ENCODE measurements around the gene TBP. TPM values are rescaled to one million over a fixed set of nuclear protein-coding genes. Genes with fewer than 3 reads are reported as not detected.

TBP gene
- total RNA-seq, 1 donor from 2014 or later = 8.6 TPM

- Histone ChIP-seq H3K4me1 (no peaks in the 10 kb centered on the region), H3K9me3 (replicated peaks) (no peaks in the 10 kb centered on the region), H3K4me3 (no peak overlapping the region), H3K36me3 (peaks cover 87% of the 10 kb centered on the region), H3K27ac (replicated peaks) (no peak overlapping the region), H3K27me3 (ENCODE audit: low read depth) (no peaks in the 10 kb centered on the region)
- no peak for DNase-seq
- TF ChIP-seq, protein P1, sequence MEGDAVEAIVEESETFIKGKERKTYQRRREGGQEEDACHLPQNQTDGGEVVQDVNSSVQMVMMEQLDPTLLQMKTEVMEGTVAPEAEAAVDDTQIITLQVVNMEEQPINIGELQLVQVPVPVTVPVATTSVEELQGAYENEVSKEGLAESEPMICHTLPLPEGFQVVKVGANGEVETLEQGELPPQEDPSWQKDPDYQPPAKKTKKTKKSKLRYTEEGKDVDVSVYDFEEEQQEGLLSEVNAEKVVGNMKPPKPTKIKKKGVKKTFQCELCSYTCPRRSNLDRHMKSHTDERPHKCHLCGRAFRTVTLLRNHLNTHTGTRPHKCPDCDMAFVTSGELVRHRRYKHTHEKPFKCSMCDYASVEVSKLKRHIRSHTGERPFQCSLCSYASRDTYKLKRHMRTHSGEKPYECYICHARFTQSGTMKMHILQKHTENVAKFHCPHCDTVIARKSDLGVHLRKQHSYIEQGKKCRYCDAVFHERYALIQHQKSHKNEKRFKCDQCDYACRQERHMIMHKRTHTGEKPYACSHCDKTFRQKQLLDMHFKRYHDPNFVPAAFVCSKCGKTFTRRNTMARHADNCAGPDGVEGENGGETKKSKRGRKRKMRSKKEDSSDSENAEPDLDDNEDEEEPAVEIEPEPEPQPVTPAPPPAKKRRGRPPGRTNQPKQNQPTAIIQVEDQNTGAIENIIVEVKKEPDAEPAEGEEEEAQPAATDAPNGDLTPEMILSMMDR (IDR thresholded peaks at IDR 0.05; ENCODE audit: borderline replicate concordance) = no peak
- intact Hi-C loops (cut with micrococcal nuclease) = no loop called here
Measured at GRCh38 chr6:170572704-170573466, 18.7 kb downstream of the TBP start.

- Histone ChIP-seq H3K36me3 (peaks cover 87% of the 10 kb centered on the region), H3K9me3 (replicated peaks) (no peaks in the 10 kb centered on the region), H3K4me3 (no peak overlapping the region), H3K4me1 (no peaks in the 10 kb centered on the region), H3K27ac (replicated peaks) (no peak overlapping the region), H3K27me3 (ENCODE audit: low read depth) (no peaks in the 10 kb centered on the region)
- DNase-seq = no peak
- intact Hi-C loops (cut with micrococcal nuclease) = no loop called here
- TF ChIP-seq, protein P1 (IDR thresholded peaks at IDR 0.05; ENCODE audit: borderline replicate concordance) = peak; percentile 10
Measured at GRCh38 chr6:170575250-170575649, 21.1 kb downstream of the TBP start.

- TF ChIP-seq, protein P1 (IDR thresholded peaks at IDR 0.05; ENCODE audit: borderline replicate concordance) = no peak
- intact Hi-C loops (cut with micrococcal nuclease) = no loop called here
- H3K27me3 ChIP-seq (ENCODE audit: low read depth) = no peaks in the 10 kb centered on the region
- no peak overlapping the region for H3K4me3 ChIP-seq
- H3K27ac ChIP-seq (replicated peaks) = no peak overlapping the region
- H3K36me3 ChIP-seq = peaks cover 83% of the 10 kb centered on the region
- H3K4me1 ChIP-seq = peaks cover 8% of the 10 kb centered on the region
- H3K9me3 ChIP-seq (replicated peaks) = no peaks in the 10 kb centered on the region
- DNase-seq = no peak
Measured at GRCh38 chr6:170578909-170579308, 24.7 kb downstream of the TBP start.

DNA sequence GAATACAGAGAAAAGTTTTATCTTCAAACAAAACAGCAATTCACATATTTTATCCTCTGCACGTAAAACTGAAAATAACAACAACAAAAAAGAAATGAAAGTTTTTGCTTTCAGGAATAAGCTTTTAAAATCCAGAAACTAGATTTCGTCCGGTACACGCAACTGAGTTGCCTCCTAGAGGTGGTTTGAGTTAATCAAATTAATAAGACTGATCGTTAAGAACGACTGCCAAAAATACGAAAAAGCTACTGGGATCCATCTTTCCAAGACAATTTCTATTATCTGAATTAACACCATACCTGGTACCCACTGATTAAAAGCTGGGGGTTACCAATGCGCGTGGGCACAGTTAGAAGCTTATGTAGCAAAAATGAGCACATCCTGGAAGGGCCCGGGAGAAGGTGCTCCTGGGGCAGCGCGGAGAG lies 29.6 kb downstream of the TBP start:
- H3K36me3 ChIP-seq = peaks cover 45% of the 10 kb centered on the region
- peaks cover 24% of the 10 kb centered on the region for H3K4me1 ChIP-seq
- intact Hi-C loops (cut with micrococcal nuclease) = no loop called here
- no peak for DNase-seq
- peak overlapping the region; percentile 98 for H3K4me3 ChIP-seq
- H3K9me3 ChIP-seq (replicated peaks) = no peaks in the 10 kb centered on the region
- TF ChIP-seq, protein P1 (IDR thresholded peaks at IDR 0.05; ENCODE audit: borderline replicate concordance) = peak; percentile 31
- no peaks in the 10 kb centered on the region for H3K27me3 ChIP-seq (ENCODE audit: low read depth)
- peak overlapping the region; percentile 96 for H3K27ac ChIP-seq (replicated peaks)

DNA sequence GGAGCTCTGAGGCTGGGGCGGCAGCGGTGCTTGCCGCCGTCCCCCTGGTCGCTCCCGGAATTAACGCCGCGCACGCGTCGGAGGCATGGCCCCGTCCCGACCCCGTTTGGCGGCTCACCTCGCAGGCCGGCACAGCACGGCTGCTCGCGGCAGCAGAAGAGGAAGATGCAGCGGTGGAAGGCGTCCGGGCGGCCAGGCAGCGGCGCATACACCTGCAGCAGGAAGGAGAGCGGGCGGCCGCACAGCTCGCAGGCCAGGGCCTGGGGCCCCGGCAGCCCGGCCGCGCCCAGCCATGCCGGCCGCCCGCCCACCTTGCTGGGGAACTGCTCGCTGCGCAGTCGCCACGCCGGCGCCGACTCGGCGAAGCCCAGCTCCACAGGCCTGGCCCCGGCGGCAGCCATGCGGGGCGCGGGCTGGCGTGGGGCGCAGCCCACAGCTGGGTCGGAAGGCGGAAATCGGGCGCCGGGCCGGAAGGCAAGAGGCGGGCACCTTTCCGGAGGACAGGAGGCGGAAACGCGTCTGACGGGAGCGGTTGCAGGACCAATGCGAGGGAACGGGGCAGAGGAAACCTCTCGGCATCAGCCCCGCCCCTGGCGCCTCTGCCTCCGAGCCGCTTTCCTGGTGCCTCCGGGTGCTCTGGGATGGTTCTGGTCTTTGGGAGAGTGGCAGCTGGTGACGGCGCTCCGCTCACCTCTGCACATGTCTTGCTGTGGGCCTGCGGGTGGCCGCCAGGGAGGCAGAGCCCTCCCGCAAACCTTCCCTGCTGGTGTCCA lies 30.2 kb downstream of the TBP start, which contains the start of gene PDCD2:
Gene PDCD2 (minus strand): TSS at position 457 of the 773 bp plus-strand sequence. CDS start 56 bp downstream, at position 401.
- TF ChIP-seq, protein P1 (IDR thresholded peaks at IDR 0.05; ENCODE audit: borderline replicate concordance) = no peak
- Histone ChIP-seq H3K4me1 (peaks cover 24% of the 10 kb centered on the region), H3K27me3 (ENCODE audit: low read depth) (no peaks in the 10 kb centered on the region), H3K4me3 (peak within 1 kb of the TSS; percentile 98), H3K9me3 (replicated peaks) (no peaks in the 10 kb centered on the region), H3K27ac (replicated peaks) (peak within 1 kb of the TSS; percentile 96), H3K36me3 (peaks cover 39% of the 10 kb centered on the region)
- peak; percentile 94 for DNase-seq
- intact Hi-C loops (cut with micrococcal nuclease) = no loop called here

Data from left ventricle myocardium inferior (tissue), 1 donor.